HEK293 (cell line): Measurements from ENCODE around the gene LSP1.

Experiments
- CTCF ChIA-PET: fragments of 350-600 bp; formaldehyde crosslinking; extraction: SDS; loops from one replicate; lab custom pipeline; 2021; ENCODE audit warnings: antibody characterized with exemption; lab: Yijun Ruan, JAX
- POLR2A ChIA-PET: fragments of 300-600 bp; formaldehyde crosslinking; extraction: SDS; loops from one replicate; lab custom pipeline; 2020; ENCODE audit warnings: antibody characterized with exemption, inconsistent platforms; lab: Yijun Ruan, JAX
- H3K27ac ChIP-seq: fragments of 200-500 bp; sonication (Bioruptor generic); 2 replicates; pipeline ENCODE4 v1.5.1; 2014; ENCODE audit warnings: low read depth, low read length, control low read depth, inconsistent platforms; ENCODE audit errors: extremely low read depth
- H3K36me3 ChIP-seq, 2 experiments: fragments of 200-500 bp in 1 of 2; sonication (Bioruptor generic) in 1 of 2; 1 replicate in 1 of 2; 2 replicates in 1 of 2; pipeline ENCODE4 v1.5.1; 2014 to 2017; ENCODE audit warnings: inconsistent platforms in 2 of 2, low read length in 2 of 2; ENCODE audit not compliant: control insufficient read depth in 2 of 2, insufficient read depth in 1 of 2
- H3K4me1 ChIP-seq: fragments of 200-500 bp; sonication (Bioruptor generic); 2 replicates; pipeline ENCODE4 v1.5.1; 2014; ENCODE audit warnings: mild to moderate bottlenecking, low read length, inconsistent platforms; ENCODE audit not compliant: control insufficient read depth, insufficient read depth
- H3K4me3 ChIP-seq: 2 replicates; pipeline ENCODE4 v1.5.1; 2011; ENCODE audit warnings: low read depth, mild to moderate bottlenecking, control low read depth, low read length, moderate library complexity
- H3K9me3 ChIP-seq: fragments of 200-500 bp; sonication (Bioruptor generic); 2 replicates; pipeline ENCODE4 v1.5.1; 2014; ENCODE audit warnings: low read depth, low read length, inconsistent platforms; ENCODE audit not compliant: control insufficient read depth, insufficient read depth
- EGR2 ChIP-seq: fragments of 450-650 bp; formaldehyde crosslinking; IDR thresholded peaks from 2 replicates; pipeline ENCODE4 v1.5.1; 2016; ENCODE audit warnings: low read depth, missing biosample characterization, missing genetic modification characterization
- GFI1B ChIP-seq: fragments of 450-650 bp; formaldehyde crosslinking; IDR thresholded peaks from 2 replicates; pipeline ENCODE4 v1.5.1; 2016; ENCODE audit warnings: missing biosample characterization, missing genetic modification characterization
- REST ChIP-seq: fragments of 450-650 bp; formaldehyde crosslinking; IDR thresholded peaks from 2 replicates; pipeline ENCODE4 v1.5.1; 2016; ENCODE audit warnings: missing biosample characterization, missing genetic modification characterization
- SCRT1 ChIP-seq: fragments of 450-650 bp; formaldehyde crosslinking; IDR thresholded peaks from 2 replicates; pipeline ENCODE4 v1.5.1; 2016; ENCODE audit warnings: missing biosample characterization, missing genetic modification characterization, borderline replicate concordance
- ZBTB17 ChIP-seq: fragments of 450-650 bp; formaldehyde crosslinking; IDR thresholded peaks from 2 replicates; pipeline ENCODE4 v1.5.1; 2016; ENCODE audit warnings: missing biosample characterization, missing genetic modification characterization
- ZBTB26 ChIP-seq: fragments of 450-650 bp; formaldehyde crosslinking; optimal IDR thresholded peaks from 2 replicates; pipeline ENCODE3; 2016; ENCODE audit warnings: missing biosample characterization, mild to moderate bottlenecking, missing genetic modification characterization
- ZFHX2 ChIP-seq: fragments of 450-650 bp; formaldehyde crosslinking; conservative IDR thresholded peaks from 2 replicates; pipeline ENCODE4 v1.5.1; 2016; ENCODE audit warnings: missing biosample characterization, missing genetic modification characterization
- ZNF2 ChIP-seq: fragments of 450-650 bp; formaldehyde crosslinking; IDR thresholded peaks from 2 replicates; pipeline ENCODE4 v1.5.1; 2016; ENCODE audit warnings: missing biosample characterization, missing genetic modification characterization
- ZNF239 ChIP-seq: fragments of 450-650 bp; formaldehyde crosslinking; IDR thresholded peaks from 2 replicates; pipeline ENCODE4 v1.5.1; 2016; ENCODE audit warnings: missing biosample characterization, missing genetic modification characterization
- ZNF274 ChIP-seq, 2 experiments: fragments of 200-500 bp in 1 of 2; fragments of 450-650 bp in 1 of 2; sonication (Bioruptor generic) in 1 of 2; formaldehyde crosslinking in 1 of 2; IDR thresholded peaks; 2 replicates each; pipeline versions ENCODE4 v1.5.1 to v1.6.1; 2014 to 2016; ENCODE audit warnings: borderline replicate concordance in 1 of 2, inconsistent platforms in 1 of 2, low read length in 1 of 2, missing biosample characterization in 1 of 2, missing genetic modification characterization in 1 of 2
- ZNF302 ChIP-seq: fragments of 450-650 bp; formaldehyde crosslinking; IDR thresholded peaks from 2 replicates; pipeline ENCODE4 v1.5.1; 2016; ENCODE audit warnings: missing biosample characterization, missing genetic modification characterization, low read depth
- ZNF366 ChIP-seq: fragments of 450-650 bp; formaldehyde crosslinking; conservative IDR thresholded peaks from 2 replicates; pipeline ENCODE4 v1.5.1; 2016; ENCODE audit warnings: missing biosample characterization, missing genetic modification characterization
- ZNF629 ChIP-seq: fragments of 450-650 bp; formaldehyde crosslinking; IDR thresholded peaks from 2 replicates; pipeline ENCODE4 v1.5.1; 2017; ENCODE audit warnings: missing biosample characterization, missing genetic modification characterization
- ZNF664 ChIP-seq: fragments of 450-650 bp; formaldehyde crosslinking; IDR thresholded peaks from 2 replicates; pipeline ENCODE4 v1.5.1; 2016; ENCODE audit warnings: missing biosample characterization, missing genetic modification characterization
- ZXDB ChIP-seq: fragments of 450-650 bp; formaldehyde crosslinking; IDR thresholded peaks from 2 replicates; pipeline ENCODE4 v1.5.1; 2016; ENCODE audit warnings: missing biosample characterization, missing genetic modification characterization

LSP1 gene

GRCh38 chr11:1820463-1821325 lies 32.2 kb upstream of the LSP1 start (continued):
- TF ChIP-seq ZNF302 (no peak), REST (tag by site-specific recombination) (no peak), ZBTB26 (tag by site-specific recombination) (no peak), ZNF2 (tag by site-specific recombination) (no peak), ZNF239 (tag by site-specific recombination) (no peak), GFI1B (tag by site-specific recombination) (no peak)

- ChIA-PET POLR2A (no interaction called here), CTCF (interaction anchor here (2.0 kb wide), 1 partner anchor 11 kb away, joined by 14 read pairs; no protein-coding TSS in a partner anchor)
- H3K27ac ChIP-seq, result no peak overlapping the region
- no peaks in the 10 kb centered on the region for H3K9me3 ChIP-seq
- peak; percentile 73; the same call in 1 of the 2 replicates for TF ChIP-seq EGR2 (tag by site-specific recombination)
- peak; percentile 40 for TF ChIP-seq ZFHX2 (tag by site-specific recombination)
- TF ChIP-seq ZBTB26 (tag by site-specific recombination), result no peak
- TF ChIP-seq ZNF629 (tag by site-specific recombination), result no peak
- peak; percentile 100 for TF ChIP-seq ZBTB17 (tag by site-specific recombination)
- peak; percentile 98 for TF ChIP-seq ZNF366
- no peaks in the 10 kb centered on the region for H3K4me1 ChIP-seq
- H3K4me3 ChIP-seq, result no peak overlapping the region
- no peaks in the 10 kb centered on the region for H3K36me3 ChIP-seq
These were observed 31.3 kb upstream of the LSP1 start for GRCh38 chr11:1821562-1821961.

- no peak for TF ChIP-seq SCRT1 (tag by site-specific recombination)
- no peak for TF ChIP-seq ZNF274 (IDR thresholded peaks at IDR 0.05; ENCODE audit: low read length)
- no peak for TF ChIP-seq ZNF274 (tag by site-specific recombination; IDR thresholded peaks at IDR 0.05; ENCODE audit: borderline replicate concordance)
- no peak for TF ChIP-seq ZNF664 (tag by site-specific recombination)
- no peak for TF ChIP-seq ZXDB (tag by site-specific recombination)
- Histone ChIP-seq H3K4me1 (no peaks in the 10 kb centered on the region), H3K9me3 (no peaks in the 10 kb centered on the region), H3K36me3 (no peaks in the 10 kb centered on the region), H3K4me3 (no peak overlapping the region), H3K27ac (no peak overlapping the region)
- ChIA-PET POLR2A (no interaction called here), CTCF (interaction anchor here (0.7 to 2.0 kb wide), 3 partner anchors 10 to 195 kb away, joined by 3 to 14 read pairs (median 4); no protein-coding TSS in a partner anchor)
These were observed 30.1 kb upstream of the LSP1 start for GRCh38 chr11:1822648-1823375.
